Body of pancreas (tissue), 4 donors: ENCODE results near the gene ADPRHL1. TPM values are rescaled to one million over a fixed set of nuclear protein-coding genes. Genes with fewer than 3 reads are reported as not detected.

ENCODE experiments used
- ATAC-seq: fragments of 150-250 bp; one replicate; pipeline ENCODE4 v1.9.1; 2016
- DNase-seq, 4 donors: peaks; one replicate each; pipeline ENCODE4 v3.0.0-alpha.2; 2019
- H3K27ac ChIP-seq, 4 donors: fragments of 200-600 bp; sonication (generic); 1 replicate in 3 of 4; 2 replicates in 1 of 4; pipeline versions ENCODE4 v1.5.1 to v1.6.1; 2016 to 2019; ENCODE audit warnings: mild to moderate bottlenecking in 1 of 4, mixed read lengths in 1 of 4, moderate library complexity in 1 of 4
- H3K27me3 ChIP-seq, 2 donors: fragments of 200-600 bp; sonication (generic); one replicate each; pipeline ENCODE4 v1.6.0; 2016; ENCODE audit warnings: mild to moderate bottlenecking in 1 of 2
- H3K36me3 ChIP-seq, 2 donors: fragments of 200-600 bp; sonication (generic); replicated peaks in 1 of 2; 2 replicates each; pipeline ENCODE4 v1.5.1; 2016; ENCODE audit warnings: low read depth in 2 of 2; ENCODE audit not compliant: insufficient read depth in 1 of 2
- H3K4me1 ChIP-seq: fragments of 200-600 bp; sonication (generic); one replicate; pipeline ENCODE4 v1.6.0; 2016
- H3K4me3 ChIP-seq, 2 donors: fragments of 200-600 bp; sonication (generic); 1 replicate in 1 of 2; 2 replicates in 1 of 2; pipeline ENCODE4 v1.5.1; 2016 to 2019
- H3K9me3 ChIP-seq, 3 donors: fragments of 200-600 bp; sonication (generic); 1 replicate in 2 of 3; 2 replicates in 1 of 3; pipeline ENCODE4 v1.5.1; 2016
- POLR2A ChIP-seq, 3 donors: fragments of 450-650 bp; IDR thresholded peaks; one replicate each; pipeline ENCODE4 v1.6.1; 2016; ENCODE audit warnings: antibody characterized with exemption in 3 of 3, mild to moderate bottlenecking in 2 of 3
- WGBS, 2 donors: methylation state at CpG; one replicate each; pipeline ENCODE4 v1.1.5; 2017; 5-methylcytosine and 5-hydroxymethylcytosine counted together
- intact Hi-C: fragments of 100-400 bp; cut with DNase I; formaldehyde crosslinking; loops from one replicate; pipeline ENCODE4 v1.15.1; 2023
- total RNA-seq, 2 donors: library from RNA; depleted of rRNA; stranded (reverse); fragments of >200 nt; gene quantifications; one replicate each; pipeline ENCODE4 v1.1.0, GENCODE V29; 2016
- TF ChIP-seq, protein P1 (sequence below), 7 experiments: fragments of 450-650 bp in 4 of 7; fragments of 200-600 bp in 3 of 7; sonication (generic) in 3 of 7; IDR thresholded peaks; one replicate each; pipeline ENCODE4 v1.5.1; 2016 to 2019; ENCODE audit warnings: antibody characterized with exemption in 7 of 7

Gene ADPRHL1
- total RNA-seq, 2 donors from 2014 or later, result 6.0 to 15.8 TPM

- DNase-seq, result no peak
- no peak overlapping the region for H3K27ac ChIP-seq
- no peaks in the 10 kb centered on the region for H3K36me3 ChIP-seq
- no peaks in the 10 kb centered on the region for H3K9me3 ChIP-seq
- peaks cover 64% of the 10 kb centered on the region for H3K4me1 ChIP-seq
- no peak overlapping the region for H3K4me3 ChIP-seq
- no peak for ATAC-seq
- 79 to 90% methylated on average over 9 of the region's 9 CpGs for WGBS, 2 donors
- TF ChIP-seq POLR2A (IDR thresholded peaks at IDR 0.05), result no peak
- TF ChIP-seq, protein P1, sequence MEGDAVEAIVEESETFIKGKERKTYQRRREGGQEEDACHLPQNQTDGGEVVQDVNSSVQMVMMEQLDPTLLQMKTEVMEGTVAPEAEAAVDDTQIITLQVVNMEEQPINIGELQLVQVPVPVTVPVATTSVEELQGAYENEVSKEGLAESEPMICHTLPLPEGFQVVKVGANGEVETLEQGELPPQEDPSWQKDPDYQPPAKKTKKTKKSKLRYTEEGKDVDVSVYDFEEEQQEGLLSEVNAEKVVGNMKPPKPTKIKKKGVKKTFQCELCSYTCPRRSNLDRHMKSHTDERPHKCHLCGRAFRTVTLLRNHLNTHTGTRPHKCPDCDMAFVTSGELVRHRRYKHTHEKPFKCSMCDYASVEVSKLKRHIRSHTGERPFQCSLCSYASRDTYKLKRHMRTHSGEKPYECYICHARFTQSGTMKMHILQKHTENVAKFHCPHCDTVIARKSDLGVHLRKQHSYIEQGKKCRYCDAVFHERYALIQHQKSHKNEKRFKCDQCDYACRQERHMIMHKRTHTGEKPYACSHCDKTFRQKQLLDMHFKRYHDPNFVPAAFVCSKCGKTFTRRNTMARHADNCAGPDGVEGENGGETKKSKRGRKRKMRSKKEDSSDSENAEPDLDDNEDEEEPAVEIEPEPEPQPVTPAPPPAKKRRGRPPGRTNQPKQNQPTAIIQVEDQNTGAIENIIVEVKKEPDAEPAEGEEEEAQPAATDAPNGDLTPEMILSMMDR (IDR thresholded peaks at IDR 0.05), result no peak
- no peaks in the 10 kb centered on the region for H3K27me3 ChIP-seq
- intact Hi-C loops, result no loop called here
These were observed 6.8 kb downstream of the ADPRHL1 start for GRCh38 chr13:113446488-113446854.

DNA sequence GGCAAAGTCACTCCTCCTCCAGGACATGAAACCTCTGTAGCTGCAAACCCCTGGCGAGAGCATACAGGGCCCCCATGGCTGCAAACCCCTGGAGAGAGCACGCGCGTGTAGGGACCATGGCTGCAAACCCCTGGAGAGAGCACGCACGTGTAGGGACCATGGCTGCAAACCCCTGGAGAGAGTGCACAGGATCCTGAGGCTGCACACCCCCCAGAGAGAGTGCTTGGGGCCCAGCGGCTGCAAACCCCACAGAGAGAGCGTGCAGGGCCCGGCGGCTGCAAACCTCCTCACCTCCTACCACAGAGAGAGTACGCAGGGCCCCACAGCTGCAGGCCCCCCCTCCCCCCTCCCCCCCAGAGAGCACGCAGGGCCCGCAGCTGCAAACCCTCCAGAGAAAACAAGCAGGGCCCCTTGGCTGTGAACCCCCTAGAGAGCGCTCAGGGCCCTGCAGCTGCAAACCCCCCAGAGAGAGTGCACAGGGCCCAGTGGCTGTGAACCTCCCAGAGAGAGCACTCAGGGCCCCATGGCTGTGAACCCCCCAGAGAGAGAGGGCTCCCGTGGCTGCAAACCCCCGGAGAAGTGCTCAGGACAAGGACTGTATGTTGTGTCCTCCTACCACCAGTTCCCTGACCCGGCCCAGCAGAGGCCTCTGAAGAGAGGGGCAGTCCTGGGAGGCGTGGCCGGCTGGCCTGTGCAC, 7.3 kb downstream of the ADPRHL1 start:
- no peak overlapping the region for H3K4me3 ChIP-seq
- no peaks in the 10 kb centered on the region for H3K9me3 ChIP-seq
- 74% methylated on average over 12 to 15 of the region's 19 CpGs for WGBS, 2 donors
- H3K27me3 ChIP-seq, result no peaks in the 10 kb centered on the region
- no peaks in the 10 kb centered on the region for H3K36me3 ChIP-seq
- peaks cover 64% of the 10 kb centered on the region for H3K4me1 ChIP-seq
- ATAC-seq, result no peak
- no peak for TF ChIP-seq POLR2A (IDR thresholded peaks at IDR 0.05)
- TF ChIP-seq, protein P1 (IDR thresholded peaks at IDR 0.05), result no peak
- intact Hi-C loops, result no loop called here
- H3K27ac ChIP-seq, result peak overlapping the region in 3 of 4 donors; percentile 60 to 85 (median 64)
- DNase-seq, result no peak

DNA sequence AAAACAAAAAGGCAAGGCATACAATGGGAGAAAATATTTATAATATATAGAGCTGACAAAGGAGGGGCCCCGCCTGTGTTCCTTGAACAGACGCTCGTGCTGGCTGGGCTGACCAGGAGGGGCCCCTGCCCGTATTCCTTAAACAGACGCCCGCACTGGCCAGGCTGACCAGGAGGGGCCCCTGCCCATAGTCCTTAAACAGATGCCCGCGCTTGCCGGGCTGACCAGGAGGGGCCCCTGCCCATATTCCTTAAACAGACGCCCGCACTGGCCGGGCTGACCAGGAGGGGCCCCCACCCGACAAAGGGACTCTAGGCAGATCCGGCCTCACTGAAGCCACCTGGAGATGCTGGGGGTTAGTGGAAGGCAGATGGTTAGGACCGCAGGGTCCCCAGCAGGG, 9.3 kb downstream of the ADPRHL1 start:
- H3K4me1 ChIP-seq, result peaks cover 57% of the 10 kb centered on the region
- WGBS, 2 donors, result 90% methylated on average over 8 to 15 of the region's 15 CpGs
- peak overlapping the region in 1 of 4 donors; percentile 75 for H3K27ac ChIP-seq
- no peaks in the 10 kb centered on the region for H3K36me3 ChIP-seq
- intact Hi-C loops, result no loop called here
- H3K4me3 ChIP-seq, result no peak overlapping the region
- no peaks in the 10 kb centered on the region for H3K27me3 ChIP-seq
- ATAC-seq (no peak), DNase-seq (no peak)
- no peak for TF ChIP-seq POLR2A (IDR thresholded peaks at IDR 0.05)
- TF ChIP-seq, protein P1 (IDR thresholded peaks at IDR 0.05), result no peak
- H3K9me3 ChIP-seq, result no peaks in the 10 kb centered on the region

DNA sequence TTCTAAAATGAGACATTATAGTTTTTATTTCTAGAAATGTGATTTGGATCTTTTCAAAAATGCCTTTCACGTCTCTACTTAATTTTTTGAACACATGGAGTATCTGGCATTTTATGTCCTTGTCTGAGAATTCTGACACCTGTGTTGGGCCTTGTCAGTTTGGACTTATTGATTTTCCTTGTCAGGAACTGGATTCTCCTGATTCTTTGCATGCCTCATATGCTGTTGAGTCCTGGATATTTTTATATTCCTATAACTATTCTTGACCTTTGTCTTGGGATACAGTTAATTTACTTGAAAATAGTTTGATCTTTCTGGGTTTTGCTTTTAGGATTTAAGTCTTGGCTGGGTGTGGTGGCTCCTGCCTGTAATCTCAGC, 10.3 kb downstream of the ADPRHL1 start:
- ATAC-seq (peak; percentile 58), DNase-seq (no peak)
- Histone ChIP-seq H3K36me3 (no peaks in the 10 kb centered on the region), H3K9me3 (no peaks in the 10 kb centered on the region), H3K27ac (peak overlapping the region; percentile 9 to 75 (median 34)), H3K27me3 (no peaks in the 10 kb centered on the region), H3K4me1 (peaks cover 52% of the 10 kb centered on the region), H3K4me3 (no peak overlapping the region)
- 23 to 40% methylated on average over 1 of the region's 1 CpG for WGBS, 2 donors
- TF ChIP-seq, protein P1 (IDR thresholded peaks at IDR 0.05), result no peak
- no peak for TF ChIP-seq POLR2A (IDR thresholded peaks at IDR 0.05)
- intact Hi-C loops, result no loop called here
